CD4-positive, alpha-beta memory T cell (primary cell): ENCODE data around the gene ATAD2B. TPM values are rescaled to one million over a fixed set of nuclear protein-coding genes. Genes with fewer than 3 reads are reported as not detected.

Experiments
- CTCF ChIA-PET: fragments of 350-600 bp; sonication (Branson Sonifier 250); formaldehyde crosslinking; loops from one replicate; lab custom pipeline; 2021; ENCODE audit warnings: inconsistent platforms; ENCODE audit not compliant: partially characterized antibody; lab: Charles Lee
- POLR2A ChIA-PET: fragments of 350-600 bp; sonication (Branson Sonifier 250); formaldehyde crosslinking; loops from one replicate; lab custom pipeline; 2021; ENCODE audit not compliant: partially characterized antibody; lab: Charles Lee
- DNase-seq, 5 donors: peaks; one replicate each; pipeline versions ENCODE4 v3.0.0 to v3.0.0-alpha.2; 2020 to 2022; ENCODE audit warnings: mixed read lengths in 1 of 5
- H3K27ac ChIP-seq: one replicate; pipeline ENCODE4 v1.7.0; 2013; ENCODE audit warnings: low read depth, low read length
- H3K27me3 ChIP-seq: 2 replicates; pipeline ENCODE4 v1.7.0; 2013; ENCODE audit warnings: mild to moderate bottlenecking, low read length, moderate library complexity; ENCODE audit not compliant: insufficient read depth
- H3K36me3 ChIP-seq: 2 replicates; pipeline ENCODE4 v1.7.0; 2013; ENCODE audit warnings: mild to moderate bottlenecking, low read length, moderate library complexity; ENCODE audit not compliant: insufficient read depth
- H3K4me1 ChIP-seq: 2 replicates; pipeline ENCODE4 v1.7.0; 2013; ENCODE audit warnings: mild to moderate bottlenecking, low read length, moderate library complexity; ENCODE audit not compliant: insufficient read depth
- H3K4me3 ChIP-seq, 2 donors: one replicate each; pipeline ENCODE4 v1.7.0; 2013; ENCODE audit warnings: low read length in 2 of 2, mild to moderate bottlenecking in 1 of 2
- H3K9me3 ChIP-seq, 2 donors: one replicate each; pipeline ENCODE4 v1.7.0; 2013; ENCODE audit warnings: low read length in 2 of 2, control low read depth in 1 of 2; ENCODE audit not compliant: control insufficient read depth in 1 of 2
- H3K27ac Mint-ChIP-seq, 7 donors: one replicate each; pipeline ENCODE4 v1.8.0; 2020 to 2021; ENCODE audit warnings: mixed read lengths in 7 of 7, mild to moderate bottlenecking in 6 of 7, inconsistent platforms in 3 of 7, moderate library complexity in 3 of 7
- H3K27me3 Mint-ChIP-seq, 2 donors: one replicate each; pipeline ENCODE4 v1.8.0; 2020 to 2021; ENCODE audit warnings: mixed read lengths in 2 of 2
- H3K36me3 Mint-ChIP-seq, 2 donors: one replicate each; pipeline ENCODE4 v1.8.0; 2020 to 2021; ENCODE audit warnings: mixed read lengths in 2 of 2, inconsistent platforms in 1 of 2, mild to moderate bottlenecking in 1 of 2
- H3K4me1 Mint-ChIP-seq, 4 donors: one replicate each; pipeline ENCODE4 v1.8.0; 2020 to 2021; ENCODE audit warnings: mixed read lengths in 4 of 4, mild to moderate bottlenecking in 1 of 4
- H3K4me3 Mint-ChIP-seq, 8 donors: one replicate each; pipeline ENCODE4 v1.8.0; 2020 to 2021; ENCODE audit warnings: mixed read lengths in 8 of 8, mild to moderate bottlenecking in 7 of 8, moderate library complexity in 6 of 8, inconsistent platforms in 3 of 8
- H3K9me3 Mint-ChIP-seq, 8 donors: one replicate each; pipeline ENCODE4 v1.8.0; 2020 to 2021; ENCODE audit warnings: mixed read lengths in 8 of 8, mild to moderate bottlenecking in 5 of 8, inconsistent platforms in 3 of 8, moderate library complexity in 1 of 8
- intact Hi-C: fragments of 100-400 bp; cut with micrococcal nuclease; formaldehyde crosslinking; loops from one replicate; pipeline ENCODE4 v1.15.1; 2023
- polyA plus RNA-seq, 2 donors: library from polyadenylated mRNA; unstranded; fragments of 300-500 nt; fragmentation: Illumina TruSeq; gene quantifications; one replicate each; pipeline ENCODE4 v1.2.3, GENCODE V29; 2021
- total RNA-seq, 2 experiments: library from RNA; stranded (reverse); gene quantifications; one replicate each; pipeline ENCODE4 v1.2.3, GENCODE V29; 2021

The ATAD2B gene
- total and polyA plus RNA-seq, 4 experiments from 2014 or later, result 3.8 to 44.4 (median 22.9) TPM

GRCh38 chr2:23699580-23699925 is 227.4 kb downstream of the ATAD2B start:
- peaks cover 16 to 17% of the 10 kb centered on the region in 2 donors for H3K36me3 Mint-ChIP-seq
- CTCF ChIA-PET, result no interaction called here
- H3K4me3 ChIP-seq, result no peak overlapping the region

GRCh38 chr2:23698721-23699579 is 228.0 kb downstream of the ATAD2B start:
- Histone ChIP-seq H3K4me1 (no peaks in the 10 kb centered on the region), H3K36me3 (no peaks in the 10 kb centered on the region), H3K27ac (no peak overlapping the region), H3K4me3 (no peak overlapping the region), H3K27me3 (no peaks in the 10 kb centered on the region), H3K9me3 (no peaks in the 10 kb centered on the region)
- peaks cover 16 to 17% of the 10 kb centered on the region in 2 donors for H3K36me3 Mint-ChIP-seq
- peaks cover 0 to 3% (median 0%) of the 10 kb centered on the region in 8 donors for H3K9me3 Mint-ChIP-seq
- ChIA-PET CTCF (no interaction called here), POLR2A (no interaction called here)
- peak overlapping the region in 1 of 7 donors; percentile 54 for H3K27ac Mint-ChIP-seq
- H3K27me3 Mint-ChIP-seq, result no peaks in the 10 kb centered on the region
- no peak for DNase-seq
- intact Hi-C loops, result no loop called here
- H3K4me3 Mint-ChIP-seq, result no peak overlapping the region
- peaks cover 0 to 4% (median 1%) of the 10 kb centered on the region in 4 donors for H3K4me1 Mint-ChIP-seq

More at GRCh38 chr2:23699580-23699925, 227.4 kb downstream of the ATAD2B start:
- peaks cover 0 to 2% (median under 1%) of the 10 kb centered on the region in 4 donors for H3K4me1 Mint-ChIP-seq
- no peaks in the 10 kb centered on the region for H3K27me3 Mint-ChIP-seq
- H3K9me3 Mint-ChIP-seq, result peaks cover 0 to 3% (median 0%) of the 10 kb centered on the region in 8 donors
- Histone ChIP-seq H3K27ac (no peak overlapping the region), H3K4me1 (no peaks in the 10 kb centered on the region), H3K9me3 (no peaks in the 10 kb centered on the region), H3K27me3 (no peaks in the 10 kb centered on the region), H3K36me3 (no peaks in the 10 kb centered on the region)
- no peak overlapping the region for H3K4me3 Mint-ChIP-seq
- POLR2A ChIA-PET, result no interaction called here
- DNase-seq, result no peak
- intact Hi-C loops, result no loop called here
- peak overlapping the region in 1 of 7 donors; percentile 75 for H3K27ac Mint-ChIP-seq

Other genes starting within 250 kb of the ATAD2B start
- 10 to 100 TPM; 14.5 to 15.0 TPM for gene UBXN2A, start 13.3 kb upstream of the ATAD2B start, total RNA-seq
- gene UBXN2A, start 13.3 kb upstream of the ATAD2B start, polyA plus RNA-seq, result 10 to 100 TPM in 1 of 2 donors, 1 to 10 TPM in 1; 9.7 to 12.4 TPM
- not detected for gene MFSD2B, start 83.0 kb upstream of the ATAD2B start, total RNA-seq
- not detected for gene MFSD2B, start 83.0 kb upstream of the ATAD2B start, polyA plus RNA-seq
- gene WDCP, start 120.3 kb upstream of the ATAD2B start, total RNA-seq, result 10 to 100 TPM; 17.5 to 20.5 TPM
- 1 to 10 TPM; 4.8 to 5.1 TPM for gene WDCP, start 120.3 kb upstream of the ATAD2B start, polyA plus RNA-seq
- gene FKBP1B, start 122.6 kb upstream of the ATAD2B start, total RNA-seq, result 1 to 10 TPM in 1 of 2 experiments, under 1 TPM in 1; 0.58 to 1.3 TPM
- gene FKBP1B, start 122.6 kb upstream of the ATAD2B start, polyA plus RNA-seq, result 1 to 10 TPM; 2.3 to 2.5 TPM
- 10 to 100 TPM; 50.0 to 55.3 TPM for gene SF3B6, start 149.2 kb upstream of the ATAD2B start, total RNA-seq
- gene SF3B6, start 149.2 kb upstream of the ATAD2B start, polyA plus RNA-seq, result 100 to 1,000 TPM; 180 to 238 TPM
- gene TP53I3, start 157.7 kb upstream of the ATAD2B start, total RNA-seq, result under 1 TPM; 0.20 to 0.47 TPM
- under 1 TPM in 1 of 2 donors, not detected in 1; 0.15 TPM for gene TP53I3, start 157.7 kb upstream of the ATAD2B start, polyA plus RNA-seq
- gene PFN4, start 196.2 kb upstream of the ATAD2B start, total RNA-seq, result not detected
- not detected for gene PFN4, start 196.2 kb upstream of the ATAD2B start, polyA plus RNA-seq
- 10 to 100 TPM; 17.2 to 24.4 TPM for gene FAM228B, start 196.3 kb upstream of the ATAD2B start, total RNA-seq
- 1 to 10 TPM; 4.5 to 7.4 TPM for gene FAM228B, start 196.3 kb upstream of the ATAD2B start, polyA plus RNA-seq
- under 1 TPM; 0.36 to 0.81 TPM for gene FAM228A, start 247.9 kb upstream of the ATAD2B start, total RNA-seq
- gene FAM228A, start 247.9 kb upstream of the ATAD2B start, polyA plus RNA-seq, result under 1 TPM in 1 of 2 donors, not detected in 1; 0.28 TPM